ENCODE measurements around the gene SSBP3.

DNA sequence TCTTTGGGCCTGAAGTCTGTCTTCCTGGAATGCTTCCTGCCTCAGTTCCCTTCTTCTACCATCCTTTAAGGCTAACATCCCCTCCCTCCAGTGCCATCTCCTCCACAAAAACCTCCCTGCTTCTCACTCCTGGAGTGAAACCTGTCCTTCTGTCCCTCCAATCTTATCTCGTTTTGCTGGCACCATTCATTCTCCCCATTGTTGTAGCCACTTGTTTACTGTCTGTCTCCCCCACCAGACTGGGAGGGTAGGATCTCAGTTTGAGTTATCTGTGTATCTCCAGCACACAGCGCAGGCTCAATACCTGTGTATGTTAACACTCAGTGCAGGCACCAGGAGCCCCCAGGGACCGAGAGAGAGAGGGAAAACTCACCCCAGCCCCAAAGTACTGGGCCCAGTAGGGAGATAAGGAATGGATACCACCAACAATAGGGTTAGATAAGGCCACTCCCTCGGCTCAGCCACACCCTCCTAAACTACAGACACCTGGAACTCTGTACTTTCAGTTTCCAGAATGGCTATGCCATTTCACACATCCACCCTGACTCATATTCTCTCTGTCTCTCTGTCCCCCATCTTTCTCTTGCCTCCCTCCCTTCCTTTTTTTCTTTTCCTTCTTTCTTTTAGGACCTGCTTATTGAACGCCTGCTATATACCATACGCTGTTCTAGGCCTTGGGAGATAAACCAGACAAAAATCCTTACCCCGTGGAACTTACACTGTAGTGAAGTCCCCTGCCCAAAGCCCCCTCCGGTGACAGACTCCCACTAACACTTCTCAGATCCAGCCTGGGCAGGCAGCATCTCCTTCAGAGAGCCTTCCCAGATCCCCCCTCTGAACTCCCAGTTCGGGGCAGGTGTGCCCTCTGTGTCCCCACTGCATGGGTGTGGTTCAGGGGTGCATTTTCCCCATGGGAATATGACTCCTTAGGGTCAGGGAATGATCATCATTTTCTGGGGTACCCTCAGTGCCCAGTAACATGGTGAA lies 3.3 kb upstream of the SSBP3 start:
- TF ChIP-seq, protein P1, sequence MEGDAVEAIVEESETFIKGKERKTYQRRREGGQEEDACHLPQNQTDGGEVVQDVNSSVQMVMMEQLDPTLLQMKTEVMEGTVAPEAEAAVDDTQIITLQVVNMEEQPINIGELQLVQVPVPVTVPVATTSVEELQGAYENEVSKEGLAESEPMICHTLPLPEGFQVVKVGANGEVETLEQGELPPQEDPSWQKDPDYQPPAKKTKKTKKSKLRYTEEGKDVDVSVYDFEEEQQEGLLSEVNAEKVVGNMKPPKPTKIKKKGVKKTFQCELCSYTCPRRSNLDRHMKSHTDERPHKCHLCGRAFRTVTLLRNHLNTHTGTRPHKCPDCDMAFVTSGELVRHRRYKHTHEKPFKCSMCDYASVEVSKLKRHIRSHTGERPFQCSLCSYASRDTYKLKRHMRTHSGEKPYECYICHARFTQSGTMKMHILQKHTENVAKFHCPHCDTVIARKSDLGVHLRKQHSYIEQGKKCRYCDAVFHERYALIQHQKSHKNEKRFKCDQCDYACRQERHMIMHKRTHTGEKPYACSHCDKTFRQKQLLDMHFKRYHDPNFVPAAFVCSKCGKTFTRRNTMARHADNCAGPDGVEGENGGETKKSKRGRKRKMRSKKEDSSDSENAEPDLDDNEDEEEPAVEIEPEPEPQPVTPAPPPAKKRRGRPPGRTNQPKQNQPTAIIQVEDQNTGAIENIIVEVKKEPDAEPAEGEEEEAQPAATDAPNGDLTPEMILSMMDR (IDR thresholded peaks at IDR 0.05) = no peak
- TF ChIP-seq POLR2A (IDR thresholded peaks at IDR 0.05) = no peak
